Measurements from ENCODE around the gene HLA-DRA. TPM values are rescaled to one million over a fixed set of nuclear protein-coding genes. Genes with fewer than 3 reads are reported as not detected.
"Not testable (repeated sequence)": the region's sequence is repeated elsewhere in the genome, so short reads cannot be mapped to it uniquely, and the experiment has no call there.

HLA-DRA gene
- total RNA-seq, 1 donor from 2014 or later, result 54.3 TPM

DNA sequence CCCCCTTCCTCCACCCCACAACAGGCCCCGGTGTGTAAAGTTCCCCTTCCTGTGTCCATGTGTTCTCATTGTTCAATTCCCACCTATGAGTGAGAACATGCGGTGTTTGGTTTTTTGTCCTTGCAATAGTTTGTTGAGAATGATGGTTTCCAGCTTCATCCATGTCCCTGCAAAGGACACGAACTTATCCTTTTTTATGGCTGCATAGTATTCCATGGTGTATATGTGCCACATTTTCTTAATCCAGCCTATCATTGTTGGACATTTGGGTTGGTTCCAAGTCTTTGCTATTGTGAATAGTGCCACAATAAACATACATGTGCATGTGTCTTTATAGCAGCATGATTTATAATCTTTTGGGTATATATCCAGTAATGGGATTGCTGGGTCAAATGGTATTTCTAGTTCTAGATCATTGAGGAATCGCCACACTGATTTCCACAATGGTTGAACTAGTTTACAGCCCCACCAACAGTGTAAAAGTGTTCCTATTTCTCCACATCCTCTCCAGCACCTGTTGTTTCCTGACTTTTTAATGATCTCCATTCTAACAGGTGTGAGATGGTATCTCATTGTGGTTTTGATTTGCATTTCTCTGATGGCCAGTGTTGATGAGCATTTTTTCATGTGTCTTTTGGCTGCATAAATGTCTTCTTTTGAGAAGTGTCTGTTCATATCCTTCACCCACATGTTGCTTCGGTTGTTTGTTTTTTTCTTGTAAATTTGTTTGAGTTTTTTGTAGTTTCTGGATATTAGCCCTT is 28.2 kb downstream of the HLA-DRA start:
- H3K9ac ChIP-seq (ENCODE audit: low read depth in 1 of 3, low read length in 3 of 3); H3K36me3 ChIP-seq (ENCODE audit: control insufficient read depth in 3 of 3, insufficient read depth in 3 of 3, low read length in 3 of 3); H3K27me3 ChIP-seq (ENCODE audit: control insufficient read depth in 3 of 3, insufficient read depth in 3 of 3, low read length in 3 of 3); H3K4me3 ChIP-seq (ENCODE audit: low read length in 3 of 3); H3K9me3 ChIP-seq (ENCODE audit: control insufficient read depth in 3 of 3, low read length in 3 of 3); H3K4me1 ChIP-seq (ENCODE audit: control insufficient read depth in 3 of 3, insufficient read depth in 3 of 3, low read length in 3 of 3); H3K27ac ChIP-seq (ENCODE audit: low read depth, low read length): not testable (repeated sequence)

- Histone ChIP-seq H3K4me1 (ENCODE audit: control insufficient read depth in 3 of 3, insufficient read depth in 3 of 3, low read length in 3 of 3) (no peaks in the 10 kb centered on the region), H3K27ac (ENCODE audit: low read depth, low read length) (peak overlapping the region; percentile 28), H3K9me3 (ENCODE audit: control insufficient read depth in 3 of 3, low read length in 3 of 3) (no peaks in the 10 kb centered on the region), H3K4me3 (ENCODE audit: low read length in 3 of 3) (no peak overlapping the region), H3K27me3 (ENCODE audit: control insufficient read depth in 3 of 3, insufficient read depth in 3 of 3, low read length in 3 of 3) (peaks cover 0 to 3% (median 0%) of the 10 kb centered on the region in 3 donors), H3K9ac (ENCODE audit: low read depth in 1 of 3, low read length in 3 of 3) (no peak overlapping the region), H3K36me3 (ENCODE audit: control insufficient read depth in 3 of 3, insufficient read depth in 3 of 3, low read length in 3 of 3) (no peaks in the 10 kb centered on the region)
Observed at GRCh38 chr6:32472781-32473375, 33.2 kb downstream of the HLA-DRA start.

DNA sequence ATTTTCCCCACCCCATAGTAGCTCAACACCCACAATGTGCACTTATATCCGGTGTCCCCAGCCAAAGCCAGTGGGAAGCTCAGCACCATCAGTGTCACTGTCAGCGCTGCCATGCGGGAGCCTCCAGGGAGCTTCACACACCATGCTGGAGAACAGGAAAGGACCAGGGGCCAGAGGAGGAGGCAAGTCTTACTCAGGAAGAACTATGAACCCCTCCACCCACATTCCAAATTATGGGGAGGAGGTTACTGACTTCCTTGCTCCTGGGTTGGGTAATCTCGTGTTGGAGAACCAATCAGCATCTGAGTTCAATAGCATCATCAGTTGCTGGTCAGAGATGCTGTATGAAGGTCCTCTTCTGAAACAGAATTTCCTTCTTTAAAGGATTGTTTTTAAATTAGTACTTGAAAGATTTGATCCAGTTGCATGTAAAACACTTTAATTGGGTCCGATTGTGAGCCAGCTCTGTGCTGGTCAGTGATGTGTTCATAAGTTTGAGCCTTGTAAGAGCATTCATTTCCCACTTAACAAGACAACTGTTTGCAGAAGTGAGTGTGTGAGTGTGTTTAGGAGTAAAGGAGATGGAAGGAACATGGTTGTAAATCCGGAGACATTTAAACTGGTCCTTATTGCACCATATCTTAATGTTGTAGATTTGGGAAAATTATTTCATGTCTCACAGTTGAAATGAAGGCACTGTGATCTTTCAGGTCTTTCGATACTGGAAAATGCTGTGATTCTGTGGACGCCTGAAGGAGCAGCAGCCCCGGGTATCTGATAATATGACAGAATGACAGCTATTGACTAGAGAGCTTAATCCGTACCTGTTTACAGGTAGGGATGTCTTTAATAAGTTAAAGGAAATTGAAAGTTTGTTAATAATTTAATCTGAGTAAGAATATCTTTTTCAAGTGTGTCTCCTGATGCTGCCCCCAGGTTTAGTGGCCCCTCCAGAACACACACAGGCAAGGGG is 34.0 kb downstream of the HLA-DRA start:
- H3K4me3 ChIP-seq (ENCODE audit: low read length in 3 of 3); H3K36me3 ChIP-seq (ENCODE audit: control insufficient read depth in 3 of 3, insufficient read depth in 3 of 3, low read length in 3 of 3); H3K27me3 ChIP-seq (ENCODE audit: control insufficient read depth in 3 of 3, insufficient read depth in 3 of 3, low read length in 3 of 3); H3K9ac ChIP-seq (ENCODE audit: low read depth in 1 of 3, low read length in 3 of 3); H3K4me1 ChIP-seq (ENCODE audit: control insufficient read depth in 3 of 3, insufficient read depth in 3 of 3, low read length in 3 of 3); H3K9me3 ChIP-seq (ENCODE audit: control insufficient read depth in 3 of 3, low read length in 3 of 3): not testable (repeated sequence)
- peak overlapping the region; percentile 32 for H3K27ac ChIP-seq (ENCODE audit: low read depth, low read length)

GRCh38 chr6:32475392-32476206 is 35.9 kb downstream of the HLA-DRA start:
- no peaks in the 10 kb centered on the region for H3K9me3 ChIP-seq (ENCODE audit: control insufficient read depth in 3 of 3, low read length in 3 of 3)
- no peak overlapping the region for H3K27ac ChIP-seq (ENCODE audit: low read depth, low read length)
- H3K4me3 ChIP-seq (ENCODE audit: low read length in 3 of 3), result no peak overlapping the region
- no peak overlapping the region for H3K9ac ChIP-seq (ENCODE audit: low read depth in 1 of 3, low read length in 3 of 3)
- peaks cover 0 to 3% (median 0%) of the 10 kb centered on the region in 3 donors for H3K27me3 ChIP-seq (ENCODE audit: control insufficient read depth in 3 of 3, insufficient read depth in 3 of 3, low read length in 3 of 3)
- no peaks in the 10 kb centered on the region for H3K36me3 ChIP-seq (ENCODE audit: control insufficient read depth in 3 of 3, insufficient read depth in 3 of 3, low read length in 3 of 3)
- H3K4me1 ChIP-seq (ENCODE audit: control insufficient read depth in 3 of 3, insufficient read depth in 3 of 3, low read length in 3 of 3), result no peaks in the 10 kb centered on the region

DNA sequence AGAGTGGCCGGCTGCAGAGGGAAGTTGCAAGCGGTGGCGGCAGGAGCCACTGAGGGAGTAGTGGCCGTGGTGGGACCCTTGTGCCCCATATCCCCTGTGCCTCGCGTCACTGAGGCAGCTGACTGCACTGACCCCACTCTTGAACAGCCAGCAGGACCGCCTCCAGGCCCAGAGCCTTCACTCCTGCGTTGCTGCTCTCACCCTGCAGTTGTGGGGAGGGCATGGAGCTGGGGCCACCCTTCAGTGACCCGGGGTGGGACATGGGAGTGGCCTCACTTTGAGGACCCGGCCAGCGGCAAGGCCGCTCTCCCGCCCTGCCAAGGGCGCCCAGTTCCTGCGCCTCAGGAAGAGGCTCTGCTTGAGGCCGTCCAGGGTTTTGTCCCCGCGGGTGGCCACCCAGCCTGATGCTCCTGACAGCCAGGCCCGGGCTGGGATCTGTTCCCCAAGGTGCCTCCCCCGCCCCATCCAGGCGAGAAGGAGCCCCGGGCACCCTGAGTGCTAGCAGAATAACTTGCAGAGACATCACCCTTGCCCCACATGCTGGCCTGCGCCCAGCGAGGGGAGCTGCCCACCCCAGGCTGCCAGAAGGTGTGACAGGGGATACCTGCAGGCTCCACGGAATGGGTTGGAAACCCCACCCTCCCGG is 44.4 kb downstream of the HLA-DRA start:
- Histone ChIP-seq H3K9me3 (ENCODE audit: control insufficient read depth in 3 of 3, low read length in 3 of 3) (no peaks in the 10 kb centered on the region), H3K4me3 (ENCODE audit: low read length in 3 of 3) (no peak overlapping the region), H3K36me3 (ENCODE audit: control insufficient read depth in 3 of 3, insufficient read depth in 3 of 3, low read length in 3 of 3) (no peaks in the 10 kb centered on the region), H3K27ac (ENCODE audit: low read depth, low read length) (no peak overlapping the region), H3K9ac (ENCODE audit: low read depth in 1 of 3, low read length in 3 of 3) (no peak overlapping the region), H3K27me3 (ENCODE audit: control insufficient read depth in 3 of 3, insufficient read depth in 3 of 3, low read length in 3 of 3) (peaks cover 0 to 5% (median 0%) of the 10 kb centered on the region in 3 donors), H3K4me1 (ENCODE audit: control insufficient read depth in 3 of 3, insufficient read depth in 3 of 3, low read length in 3 of 3) (no peaks in the 10 kb centered on the region)

- Histone ChIP-seq H3K36me3 (ENCODE audit: control insufficient read depth in 3 of 3, insufficient read depth in 3 of 3, low read length in 3 of 3) (no peaks in the 10 kb centered on the region), H3K4me1 (ENCODE audit: control insufficient read depth in 3 of 3, insufficient read depth in 3 of 3, low read length in 3 of 3) (no peaks in the 10 kb centered on the region), H3K9ac (ENCODE audit: low read depth in 1 of 3, low read length in 3 of 3) (no peak overlapping the region), H3K4me3 (ENCODE audit: low read length in 3 of 3) (no peak overlapping the region), H3K27ac (ENCODE audit: low read depth, low read length) (no peak overlapping the region), H3K27me3 (ENCODE audit: control insufficient read depth in 3 of 3, insufficient read depth in 3 of 3, low read length in 3 of 3) (peaks cover 0 to 5% (median 0%) of the 10 kb centered on the region in 3 donors), H3K9me3 (ENCODE audit: control insufficient read depth in 3 of 3, low read length in 3 of 3) (no peaks in the 10 kb centered on the region)
Observed at GRCh38 chr6:32484614-32484998, 44.9 kb downstream of the HLA-DRA start.

DNA sequence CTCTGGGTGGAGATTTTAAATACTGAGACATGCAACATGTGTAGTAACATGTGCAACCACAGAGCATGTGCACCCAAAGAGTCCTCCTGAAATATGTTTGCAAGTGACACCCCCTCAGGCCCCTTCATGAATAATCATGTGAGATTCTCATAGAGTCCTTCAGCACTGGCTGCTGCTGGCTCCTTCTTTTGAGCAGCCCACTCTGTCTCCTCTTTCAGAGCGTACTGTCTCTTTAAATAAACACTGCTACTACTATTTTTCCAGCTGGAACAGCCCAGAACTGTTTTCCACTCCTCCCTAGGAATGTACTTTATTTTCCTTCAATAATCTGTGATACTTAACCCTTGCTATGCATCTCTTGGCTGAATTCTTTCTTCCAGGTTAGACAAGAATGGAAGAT is 48.4 kb downstream of the HLA-DRA start:
- Histone ChIP-seq H3K9me3 (ENCODE audit: control insufficient read depth in 3 of 3, low read length in 3 of 3) (no peaks in the 10 kb centered on the region), H3K27me3 (ENCODE audit: control insufficient read depth in 3 of 3, insufficient read depth in 3 of 3, low read length in 3 of 3) (peaks cover 0 to 11% (median 0%) of the 10 kb centered on the region in 3 donors), H3K27ac (ENCODE audit: low read depth, low read length) (no peak overlapping the region), H3K4me3 (ENCODE audit: low read length in 3 of 3) (no peak overlapping the region), H3K36me3 (ENCODE audit: control insufficient read depth in 3 of 3, insufficient read depth in 3 of 3, low read length in 3 of 3) (no peaks in the 10 kb centered on the region), H3K9ac (ENCODE audit: low read depth in 1 of 3, low read length in 3 of 3) (no peak overlapping the region), H3K4me1 (ENCODE audit: control insufficient read depth in 3 of 3, insufficient read depth in 3 of 3, low read length in 3 of 3) (no peaks in the 10 kb centered on the region)

DNA sequence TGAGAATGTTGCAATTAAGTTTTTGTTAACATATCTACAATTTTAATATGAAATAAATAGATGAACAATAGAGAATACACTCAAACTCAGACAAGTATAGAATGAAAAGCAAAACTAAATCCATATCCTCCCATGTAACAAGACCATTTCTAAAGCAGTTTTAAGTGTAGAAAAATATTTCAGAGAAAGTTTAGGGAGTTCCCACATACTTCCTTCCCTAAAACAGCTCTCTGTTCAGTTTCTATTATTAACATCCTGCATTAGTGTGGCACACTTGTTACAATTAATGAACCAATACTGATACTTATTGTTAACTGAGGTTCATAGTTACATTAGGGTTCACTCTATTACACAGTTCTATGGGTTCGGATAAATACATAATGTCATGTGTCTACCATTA is 52.0 kb downstream of the HLA-DRA start:
- H3K9ac ChIP-seq (ENCODE audit: low read depth in 1 of 3, low read length in 3 of 3), result no peak overlapping the region
- peaks cover 0 to 6% (median 0%) of the 10 kb centered on the region in 3 donors for H3K27me3 ChIP-seq (ENCODE audit: control insufficient read depth in 3 of 3, insufficient read depth in 3 of 3, low read length in 3 of 3)
- H3K9me3 ChIP-seq (ENCODE audit: control insufficient read depth in 3 of 3, low read length in 3 of 3), result no peaks in the 10 kb centered on the region
- H3K4me3 ChIP-seq (ENCODE audit: low read length in 3 of 3), result no peak overlapping the region
- H3K36me3 ChIP-seq (ENCODE audit: control insufficient read depth in 3 of 3, insufficient read depth in 3 of 3, low read length in 3 of 3), result no peaks in the 10 kb centered on the region
- no peaks in the 10 kb centered on the region for H3K4me1 ChIP-seq (ENCODE audit: control insufficient read depth in 3 of 3, insufficient read depth in 3 of 3, low read length in 3 of 3)
- no peak overlapping the region for H3K27ac ChIP-seq (ENCODE audit: low read depth, low read length)

- no peak overlapping the region for H3K27ac ChIP-seq (ENCODE audit: low read depth, low read length)
- H3K9ac ChIP-seq (ENCODE audit: low read depth in 1 of 3, low read length in 3 of 3), result no peak overlapping the region
- no peaks in the 10 kb centered on the region for H3K9me3 ChIP-seq (ENCODE audit: control insufficient read depth in 3 of 3, low read length in 3 of 3)
- no peaks in the 10 kb centered on the region for H3K36me3 ChIP-seq (ENCODE audit: control insufficient read depth in 3 of 3, insufficient read depth in 3 of 3, low read length in 3 of 3)
- H3K27me3 ChIP-seq (ENCODE audit: control insufficient read depth in 3 of 3, insufficient read depth in 3 of 3, low read length in 3 of 3), result peaks cover 0 to 6% (median 0%) of the 10 kb centered on the region in 3 donors
- H3K4me1 ChIP-seq (ENCODE audit: control insufficient read depth in 3 of 3, insufficient read depth in 3 of 3, low read length in 3 of 3), result no peaks in the 10 kb centered on the region
- no peak overlapping the region for H3K4me3 ChIP-seq (ENCODE audit: low read length in 3 of 3)
Observed at GRCh38 chr6:32492351-32492750, 52.7 kb downstream of the HLA-DRA start.

All from skeletal muscle tissue (tissue), 4 donors.